ENCODE results near the gene TRMT10A.

DNA sequence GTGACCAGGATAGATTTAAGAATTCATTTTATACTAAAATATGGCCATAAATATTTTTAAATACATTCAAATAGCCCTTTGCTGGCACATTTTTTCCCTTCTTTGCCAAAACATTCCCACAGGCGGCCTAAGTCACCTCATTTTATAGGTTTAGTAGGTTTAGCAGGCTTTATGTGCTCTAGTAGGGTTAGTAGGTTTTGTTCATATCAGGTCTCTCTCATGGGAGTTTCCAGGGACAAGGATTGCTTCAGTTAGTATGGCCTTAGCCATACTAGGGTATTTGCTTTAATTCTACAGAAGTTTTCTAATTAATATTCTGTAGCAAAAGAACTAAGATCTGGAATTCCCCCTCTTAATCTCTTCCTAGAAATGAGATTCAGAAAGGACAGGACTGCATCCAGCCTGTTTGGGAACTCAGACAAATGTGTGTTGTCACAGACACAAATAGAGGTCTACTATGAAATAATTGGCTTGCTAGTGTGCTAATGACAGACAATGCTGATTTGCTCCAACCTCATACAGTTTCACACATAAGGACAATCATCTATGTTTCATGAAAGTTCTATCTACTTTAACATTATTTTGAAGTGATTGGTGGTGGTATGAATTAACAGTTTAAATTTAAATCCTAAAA, 10.0 kb upstream of the TRMT10A start:
- TF ChIP-seq CTCF (IDR thresholded peaks at IDR 0.05): no peak
- TF ChIP-seq EP300 (IDR thresholded peaks at IDR 0.05; ENCODE audit: low read depth): no peak
- no peak for TF ChIP-seq POLR2A (IDR thresholded peaks at IDR 0.05)
- no peak for TF ChIP-seq POLR2AphosphoS5 (IDR thresholded peaks at IDR 0.05)

Data from transverse colon (tissue), 4 donors.